Measurements from ENCODE around the gene SH3PXD2A. TPM values are rescaled to one million over a fixed set of nuclear protein-coding genes. Genes with fewer than 3 reads are reported as not detected.

The SH3PXD2A gene
- total RNA-seq, 4 donors from 2014 or later: 128 to 154 (median 136) TPM

- Histone ChIP-seq H3K27me3 (no peaks in the 10 kb centered on the region), H3K27ac (peak overlapping the region; percentile 49 to 80 (median 58)), H3K9me3 (peaks cover 0 to 6% (median 0%) of the 10 kb centered on the region in 4 donors), H3K4me3 (no peak overlapping the region), H3K36me3 (no peaks in the 10 kb centered on the region), H3K4me1 (peaks cover 5 to 69% (median 41%) of the 10 kb centered on the region in 4 donors)
- no peak for DNase-seq (ENCODE audit: low spot score in 2 of 2)
- WGBS, 2 donors: 54 to 62% methylated on average over 5 of the region's 5 CpGs
- TF ChIP-seq POLR2A (IDR thresholded peaks at IDR 0.05): no peak
These were observed 20.8 kb downstream of the SH3PXD2A start for GRCh38 chr10:103834436-103835095.

- H3K4me3 ChIP-seq: no peak overlapping the region
- 26 to 27% methylated on average over 5 of the region's 5 CpGs for WGBS, 2 donors
- H3K9me3 ChIP-seq: peaks cover 0 to 6% (median 0%) of the 10 kb centered on the region in 4 donors
- no peaks in the 10 kb centered on the region for H3K36me3 ChIP-seq
- H3K27ac ChIP-seq: peak overlapping the region; percentile 49 to 80 (median 58)
- peaks cover 5 to 69% (median 44%) of the 10 kb centered on the region in 4 donors for H3K4me1 ChIP-seq
- TF ChIP-seq EP300 (IDR thresholded peaks at IDR 0.05) (peak; percentile 25 to 70), POLR2A (IDR thresholded peaks at IDR 0.05) (no peak)
- TF ChIP-seq, protein P1, sequence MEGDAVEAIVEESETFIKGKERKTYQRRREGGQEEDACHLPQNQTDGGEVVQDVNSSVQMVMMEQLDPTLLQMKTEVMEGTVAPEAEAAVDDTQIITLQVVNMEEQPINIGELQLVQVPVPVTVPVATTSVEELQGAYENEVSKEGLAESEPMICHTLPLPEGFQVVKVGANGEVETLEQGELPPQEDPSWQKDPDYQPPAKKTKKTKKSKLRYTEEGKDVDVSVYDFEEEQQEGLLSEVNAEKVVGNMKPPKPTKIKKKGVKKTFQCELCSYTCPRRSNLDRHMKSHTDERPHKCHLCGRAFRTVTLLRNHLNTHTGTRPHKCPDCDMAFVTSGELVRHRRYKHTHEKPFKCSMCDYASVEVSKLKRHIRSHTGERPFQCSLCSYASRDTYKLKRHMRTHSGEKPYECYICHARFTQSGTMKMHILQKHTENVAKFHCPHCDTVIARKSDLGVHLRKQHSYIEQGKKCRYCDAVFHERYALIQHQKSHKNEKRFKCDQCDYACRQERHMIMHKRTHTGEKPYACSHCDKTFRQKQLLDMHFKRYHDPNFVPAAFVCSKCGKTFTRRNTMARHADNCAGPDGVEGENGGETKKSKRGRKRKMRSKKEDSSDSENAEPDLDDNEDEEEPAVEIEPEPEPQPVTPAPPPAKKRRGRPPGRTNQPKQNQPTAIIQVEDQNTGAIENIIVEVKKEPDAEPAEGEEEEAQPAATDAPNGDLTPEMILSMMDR (IDR thresholded peaks at IDR 0.05): no peak
- H3K27me3 ChIP-seq: no peaks in the 10 kb centered on the region
- DNase-seq (ENCODE audit: low spot score in 2 of 2): peak; percentile 49 to 72
These were observed 21.5 kb downstream of the SH3PXD2A start for GRCh38 chr10:103833731-103834365.

DNA sequence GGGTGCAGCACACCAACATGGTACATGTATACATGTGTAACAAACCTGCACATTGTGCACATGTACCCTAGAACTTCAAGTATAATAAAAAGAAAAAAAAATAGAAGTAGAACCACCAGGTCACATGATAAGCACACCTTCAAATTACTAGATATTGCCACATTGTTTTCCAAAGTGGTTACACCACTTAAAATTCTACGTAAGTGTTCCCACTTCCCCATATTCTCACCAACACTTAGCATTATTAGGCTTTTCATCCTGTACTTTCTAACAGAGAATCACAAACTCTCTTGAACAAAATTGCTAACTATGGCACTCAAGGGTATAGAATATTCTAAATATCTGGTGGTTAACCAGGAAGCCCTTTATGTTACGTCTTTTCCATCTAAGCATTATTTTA lies 22.6 kb downstream of the SH3PXD2A start:
- Histone ChIP-seq H3K4me3 (no peak overlapping the region), H3K27me3 (no peaks in the 10 kb centered on the region), H3K27ac (no peak overlapping the region), H3K36me3 (no peaks in the 10 kb centered on the region), H3K4me1 (peaks cover 5 to 69% (median 45%) of the 10 kb centered on the region in 4 donors), H3K9me3 (peaks cover 0 to 6% (median 0%) of the 10 kb centered on the region in 4 donors)
- 95 to 97% methylated on average over 2 of the region's 2 CpGs for WGBS, 2 donors
- TF ChIP-seq POLR2A (IDR thresholded peaks at IDR 0.05): no peak
- TF ChIP-seq, protein P1 (IDR thresholded peaks at IDR 0.05): no peak
- TF ChIP-seq EP300 (IDR thresholded peaks at IDR 0.05): no peak
- DNase-seq (ENCODE audit: low spot score in 2 of 2): no peak

DNA sequence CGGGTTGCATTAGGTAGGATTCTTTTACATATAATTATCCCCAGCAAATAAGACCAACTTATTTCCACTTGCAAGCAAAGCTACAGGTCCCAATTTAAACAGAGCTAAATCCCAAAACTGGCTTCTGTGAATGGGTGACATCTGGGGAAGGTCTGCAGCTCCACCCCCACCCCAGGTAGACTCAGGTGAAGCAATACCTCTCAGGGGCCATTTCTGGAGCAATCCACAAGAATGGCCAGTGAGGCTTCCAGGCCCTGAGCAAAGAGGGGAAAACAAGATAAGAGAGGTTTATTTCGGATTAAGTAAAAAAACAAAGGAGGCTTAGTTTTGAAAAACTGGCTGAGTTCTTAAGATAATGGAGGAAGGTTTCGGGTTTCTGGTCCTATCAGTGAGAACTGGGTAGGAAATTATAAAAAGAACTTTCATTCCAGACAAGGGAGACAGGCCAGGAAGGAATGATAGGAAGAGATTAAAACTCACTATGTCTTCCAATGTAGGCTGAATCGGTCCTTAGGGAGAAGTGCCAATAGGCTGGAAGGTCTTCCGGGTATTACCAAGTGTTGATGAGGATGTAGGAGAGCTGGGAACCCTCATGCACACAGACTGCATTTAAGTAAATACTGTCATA lies 25.4 kb downstream of the SH3PXD2A start:
- DNase-seq (ENCODE audit: low spot score in 2 of 2): no peak
- no peak for TF ChIP-seq EP300 (IDR thresholded peaks at IDR 0.05)
- no peak for TF ChIP-seq POLR2A (IDR thresholded peaks at IDR 0.05)
- TF ChIP-seq, protein P1 (IDR thresholded peaks at IDR 0.05): no peak
- 71 to 73% methylated on average over 5 of the region's 5 CpGs for WGBS, 2 donors
- Histone ChIP-seq H3K9me3 (peaks cover 0 to 6% (median 0%) of the 10 kb centered on the region in 4 donors), H3K4me3 (no peak overlapping the region), H3K36me3 (no peaks in the 10 kb centered on the region), H3K27ac (no peak overlapping the region), H3K27me3 (no peaks in the 10 kb centered on the region), H3K4me1 (peaks cover 0 to 53% (median 25%) of the 10 kb centered on the region in 4 donors)

DNA sequence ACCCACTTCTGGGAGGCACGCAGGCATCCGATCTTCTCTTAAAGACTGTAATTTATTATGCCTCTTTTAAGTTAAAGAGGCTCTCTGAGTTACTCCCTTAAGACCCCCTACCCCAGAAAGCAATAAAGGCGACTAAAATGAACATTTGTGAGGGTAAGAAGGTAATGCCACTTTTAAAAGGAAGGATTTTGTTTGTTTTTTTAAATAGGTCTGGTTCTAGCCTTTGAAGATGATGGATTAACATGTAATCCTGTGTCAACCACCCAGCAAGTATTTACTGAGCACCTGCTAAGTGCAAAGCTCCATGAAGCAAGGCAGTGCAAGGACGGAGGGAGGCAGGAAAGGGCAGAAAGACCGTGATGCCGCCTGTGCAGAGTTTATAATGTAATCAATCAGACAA lies 26.1 kb downstream of the SH3PXD2A start:
- no peak overlapping the region for H3K4me3 ChIP-seq
- no peaks in the 10 kb centered on the region for H3K27me3 ChIP-seq
- no peak overlapping the region for H3K27ac ChIP-seq
- H3K9me3 ChIP-seq: peaks cover 0 to 6% (median 0%) of the 10 kb centered on the region in 4 donors
- WGBS, 2 donors: 72 to 79% methylated on average over 6 of the region's 6 CpGs
- TF ChIP-seq POLR2A (IDR thresholded peaks at IDR 0.05) (no peak), EP300 (IDR thresholded peaks at IDR 0.05) (no peak)
- TF ChIP-seq, protein P1 (IDR thresholded peaks at IDR 0.05): no peak
- DNase-seq (ENCODE audit: low spot score in 2 of 2): no peak
- peaks cover 0 to 51% (median 21%) of the 10 kb centered on the region in 4 donors for H3K4me1 ChIP-seq
- H3K36me3 ChIP-seq: no peaks in the 10 kb centered on the region
